ENCODE data around the gene PLA2G4E. TPM values are rescaled to one million over a fixed set of nuclear protein-coding genes. Genes with fewer than 3 reads are reported as not detected.

The PLA2G4E gene
- total RNA-seq, 1 experiment from 2014 or later = 1.8 TPM

DNA sequence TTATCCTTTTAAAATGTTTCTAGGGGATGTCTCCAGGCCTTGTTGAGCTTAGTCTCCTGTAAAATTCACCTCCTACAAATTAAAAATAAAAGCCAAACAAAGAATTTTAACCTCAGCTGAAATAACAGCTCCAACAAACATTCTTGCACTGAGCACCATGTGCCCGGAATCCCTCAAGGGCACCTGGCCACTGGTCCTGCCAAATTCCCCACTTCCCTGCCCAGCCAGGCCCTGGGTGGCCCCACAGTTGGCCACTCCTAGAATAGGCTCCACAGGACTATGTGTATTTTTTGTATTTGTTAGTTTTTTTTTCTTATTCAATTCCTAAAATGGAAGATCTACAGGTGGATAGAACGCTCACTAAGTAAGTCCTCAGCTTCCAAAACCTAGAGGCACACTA, 33.1 kb upstream of the PLA2G4E start:
- Mint-ChIP-seq H3K9me3 (ENCODE audit: unreplicated experiment) (no peaks in the 10 kb centered on the region), H3K4me3 (ENCODE audit: unreplicated experiment) (no peak overlapping the region), H3K27ac (ENCODE audit: unreplicated experiment) (no peak overlapping the region), H3K36me3 (ENCODE audit: insufficient read depth, unreplicated experiment) (peaks cover 17% of the 10 kb centered on the region), H3K4me1 (ENCODE audit: low read depth, unreplicated experiment) (peaks cover 23% of the 10 kb centered on the region), H3K27me3 (ENCODE audit: insufficient read depth, unreplicated experiment) (no peaks in the 10 kb centered on the region)
- ChIA-PET CTCF (interaction anchor here (0.5 to 1.4 kb wide), 2 partner anchors 64 to 91 kb away, joined by 5 read pairs; no protein-coding TSS in a partner anchor), POLR2A (interaction anchor here (0.6 kb wide), 1 partner anchor 120 kb away, joined by 9 read pairs; no protein-coding TSS in a partner anchor)
- no TSS peak for BruUV-seq (replicated peaks)
- intact Hi-C loops (cut with micrococcal nuclease; ENCODE audit: unreplicated experiment) = no loop called here
- H3K4me3 ChIP-seq (ENCODE audit: low read depth, low read length) = no peak overlapping the region
- H3K27me3 ChIP-seq (replicated peaks; ENCODE audit: control insufficient read depth, insufficient read depth, low read length) = no peaks in the 10 kb centered on the region
- H3K4me1 ChIP-seq = peaks cover 26% of the 10 kb centered on the region
- H3K9me3 ChIP-seq = no peaks in the 10 kb centered on the region
- no peaks in the 10 kb centered on the region for H3K36me3 ChIP-seq (ENCODE audit: control insufficient read depth, insufficient read depth, low read length)
- no peak for DNase-seq
- TF ChIP-seq, protein P1, sequence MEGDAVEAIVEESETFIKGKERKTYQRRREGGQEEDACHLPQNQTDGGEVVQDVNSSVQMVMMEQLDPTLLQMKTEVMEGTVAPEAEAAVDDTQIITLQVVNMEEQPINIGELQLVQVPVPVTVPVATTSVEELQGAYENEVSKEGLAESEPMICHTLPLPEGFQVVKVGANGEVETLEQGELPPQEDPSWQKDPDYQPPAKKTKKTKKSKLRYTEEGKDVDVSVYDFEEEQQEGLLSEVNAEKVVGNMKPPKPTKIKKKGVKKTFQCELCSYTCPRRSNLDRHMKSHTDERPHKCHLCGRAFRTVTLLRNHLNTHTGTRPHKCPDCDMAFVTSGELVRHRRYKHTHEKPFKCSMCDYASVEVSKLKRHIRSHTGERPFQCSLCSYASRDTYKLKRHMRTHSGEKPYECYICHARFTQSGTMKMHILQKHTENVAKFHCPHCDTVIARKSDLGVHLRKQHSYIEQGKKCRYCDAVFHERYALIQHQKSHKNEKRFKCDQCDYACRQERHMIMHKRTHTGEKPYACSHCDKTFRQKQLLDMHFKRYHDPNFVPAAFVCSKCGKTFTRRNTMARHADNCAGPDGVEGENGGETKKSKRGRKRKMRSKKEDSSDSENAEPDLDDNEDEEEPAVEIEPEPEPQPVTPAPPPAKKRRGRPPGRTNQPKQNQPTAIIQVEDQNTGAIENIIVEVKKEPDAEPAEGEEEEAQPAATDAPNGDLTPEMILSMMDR (IDR thresholded peaks at IDR 0.05; ENCODE audit: insufficient read depth in 1 of 2, low read depth in 1 of 2, low read length in 1 of 2, severe bottlenecking in 1 of 2, unreplicated experiment in 1 of 2) = no peak

DNA sequence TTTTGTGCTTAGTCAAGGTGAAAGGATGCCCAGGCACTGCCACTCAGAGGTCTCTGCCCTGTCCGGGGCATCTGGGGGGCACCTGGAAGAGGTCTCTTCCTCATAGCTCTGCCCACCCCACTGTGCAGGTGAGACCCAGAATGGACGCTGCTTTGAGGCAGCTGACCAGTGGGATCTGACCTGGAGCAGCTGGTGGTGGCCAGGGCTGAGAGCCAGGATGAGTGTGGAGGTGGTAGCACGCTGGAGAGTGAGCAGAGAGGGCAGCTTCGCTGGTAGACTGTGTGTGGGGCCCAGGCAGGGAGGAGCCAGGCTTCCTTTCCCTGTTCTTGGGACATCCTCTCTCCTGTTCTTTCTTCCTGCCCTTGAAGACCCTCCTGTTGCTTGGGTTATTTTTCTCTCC, 32.2 kb upstream of the PLA2G4E start:
- Histone ChIP-seq H3K27me3 (replicated peaks; ENCODE audit: control insufficient read depth, insufficient read depth, low read length) (no peaks in the 10 kb centered on the region), H3K4me3 (ENCODE audit: low read depth, low read length) (no peak overlapping the region), H3K36me3 (ENCODE audit: control insufficient read depth, insufficient read depth, low read length) (no peaks in the 10 kb centered on the region), H3K4me1 (peaks cover 34% of the 10 kb centered on the region), H3K9me3 (no peaks in the 10 kb centered on the region; the same call in 1 of the 2 replicates)
- ChIA-PET POLR2A (no interaction called here), CTCF (no interaction called here)
- Mint-ChIP-seq H3K27ac (ENCODE audit: unreplicated experiment) (no peak overlapping the region), H3K27me3 (ENCODE audit: insufficient read depth, unreplicated experiment) (no peaks in the 10 kb centered on the region), H3K4me3 (ENCODE audit: unreplicated experiment) (no peak overlapping the region), H3K9me3 (ENCODE audit: unreplicated experiment) (no peaks in the 10 kb centered on the region), H3K36me3 (ENCODE audit: insufficient read depth, unreplicated experiment) (peaks cover 14% of the 10 kb centered on the region), H3K4me1 (ENCODE audit: low read depth, unreplicated experiment) (peaks cover 23% of the 10 kb centered on the region)
- DNase-seq = no peak
- intact Hi-C loops (cut with micrococcal nuclease; ENCODE audit: unreplicated experiment) = no loop called here
- BruUV-seq (replicated peaks) = no TSS peak
- TF ChIP-seq, protein P1 (IDR thresholded peaks at IDR 0.05; ENCODE audit: insufficient read depth in 1 of 2, low read depth in 1 of 2, low read length in 1 of 2, severe bottlenecking in 1 of 2, unreplicated experiment in 1 of 2) = no peak

DNA sequence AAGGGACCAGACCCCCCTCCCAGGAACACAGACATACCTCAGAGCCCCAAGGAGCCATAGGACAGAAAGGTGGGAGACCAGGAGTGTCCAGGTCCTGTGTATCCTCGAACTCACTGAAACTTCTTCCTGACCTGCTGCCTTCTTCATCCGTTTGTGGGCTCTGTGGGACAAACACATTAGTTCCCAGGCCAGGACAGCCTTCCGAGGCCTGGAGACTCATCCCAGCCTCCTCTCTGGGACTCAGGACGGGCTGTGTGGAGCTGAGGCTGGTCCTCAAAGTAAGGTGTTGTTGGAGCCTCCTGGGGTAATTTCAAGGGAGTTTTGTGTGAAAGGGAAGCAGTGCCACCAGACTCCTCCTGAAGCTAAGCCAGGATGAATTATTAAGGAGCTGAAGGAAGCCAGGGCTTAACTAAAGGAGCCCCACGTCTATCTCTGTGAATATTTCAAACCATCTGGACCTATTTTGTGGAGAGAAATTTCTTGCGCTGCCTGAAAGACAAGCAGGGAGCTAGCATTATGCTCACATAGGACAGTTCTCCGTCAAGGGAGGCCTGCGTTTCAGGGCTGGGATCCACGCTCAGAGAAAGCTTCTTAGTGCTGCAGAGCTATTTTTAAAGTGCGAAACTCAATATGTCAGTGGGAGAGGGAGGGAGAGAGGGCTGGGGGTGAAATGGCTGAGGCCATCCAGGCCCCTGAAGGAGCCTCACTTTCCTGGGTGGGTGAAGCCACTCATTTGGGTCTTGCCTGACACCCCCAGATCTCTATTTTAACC, 29.8 kb upstream of the PLA2G4E start:
- H3K27me3 ChIP-seq (replicated peaks; ENCODE audit: control insufficient read depth, insufficient read depth, low read length) = no peaks in the 10 kb centered on the region
- no TSS peak for BruUV-seq (replicated peaks)
- Mint-ChIP-seq H3K4me1 (ENCODE audit: low read depth, unreplicated experiment) (peaks cover 30% of the 10 kb centered on the region), H3K27me3 (ENCODE audit: insufficient read depth, unreplicated experiment) (no peaks in the 10 kb centered on the region), H3K9me3 (ENCODE audit: unreplicated experiment) (no peaks in the 10 kb centered on the region), H3K27ac (ENCODE audit: unreplicated experiment) (peak overlapping the region; percentile 66), H3K36me3 (ENCODE audit: insufficient read depth, unreplicated experiment) (no peaks in the 10 kb centered on the region), H3K4me3 (ENCODE audit: unreplicated experiment) (no peak overlapping the region)
- H3K4me1 ChIP-seq = peaks cover 38% of the 10 kb centered on the region
- TF ChIP-seq, protein P1 (IDR thresholded peaks at IDR 0.05; ENCODE audit: insufficient read depth in 1 of 2, low read depth in 1 of 2, low read length in 1 of 2, severe bottlenecking in 1 of 2, unreplicated experiment in 1 of 2) = no peak
- ChIA-PET CTCF (no interaction called here), POLR2A (no interaction called here)
- H3K4me3 ChIP-seq (ENCODE audit: low read depth, low read length) = no peak overlapping the region
- intact Hi-C loops (cut with micrococcal nuclease; ENCODE audit: unreplicated experiment) = no loop called here
- H3K36me3 ChIP-seq (ENCODE audit: control insufficient read depth, insufficient read depth, low read length) = no peaks in the 10 kb centered on the region
- H3K9me3 ChIP-seq = peaks cover 3% of the 10 kb centered on the region; the same call in 1 of the 2 replicates
- no peak for DNase-seq

Data from Caco-2 (cell line).